ENCODE measurements around the gene NKAIN4. TPM values are rescaled to one million over a fixed set of nuclear protein-coding genes. Genes with fewer than 3 reads are reported as not detected.

Gene NKAIN4
- total and polyA plus RNA-seq, 2 donors (not counting 1 experiment from before 2014, with no cell fraction given): not detected

DNA sequence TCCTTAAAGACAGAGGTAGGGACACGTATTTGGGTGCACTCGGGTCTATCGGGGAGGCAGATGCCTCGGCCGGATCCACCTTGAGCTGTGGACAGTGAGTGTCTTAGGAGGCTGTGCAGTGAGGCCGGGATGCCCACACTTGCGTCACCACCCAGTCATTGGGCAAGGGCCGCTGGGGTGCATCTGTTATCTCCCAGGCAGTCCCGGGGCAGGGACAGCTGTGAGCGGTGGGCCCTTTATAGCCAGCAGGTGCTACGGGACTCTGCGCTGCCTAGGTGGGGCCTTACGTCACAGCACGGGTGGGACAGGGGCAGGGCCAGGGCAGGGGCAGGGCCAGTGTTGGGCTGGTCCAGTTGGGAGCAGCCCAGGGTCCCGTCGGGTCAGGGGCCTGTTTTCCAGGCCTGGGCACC, 38.0 kb upstream of the NKAIN4 start:
- peaks cover 11% of the 10 kb centered on the region for H3K27me3 Mint-ChIP-seq
- ChIA-PET CTCF (interaction anchor here (1.3 kb wide), 1 partner anchor 15 kb away, joined by 3 read pairs; no protein-coding TSS in a partner anchor), POLR2A (no interaction called here)
- Histone ChIP-seq H3K27me3 (replicated peaks in 1 of 4; ENCODE audit: control extremely low read depth in 1 of 4, control insufficient read depth in 3 of 4, insufficient read depth in 4 of 4, low read length in 3 of 4) (peaks cover 0 to 22% (median 0%) of the 10 kb centered on the region in 4 experiments), H2AFZ (ENCODE audit: insufficient read depth, low read depth, low read length, poor library complexity, severe bottlenecking) (no peak overlapping the region), H3K27ac (ENCODE audit: low read length in 2 of 2) (no peak overlapping the region), H3K4me3 (ENCODE audit: control extremely low read depth in 1 of 5, extremely low read depth in 1 of 5, insufficient read depth in 1 of 5, low read depth in 2 of 5, low read length in 4 of 5) (no peak overlapping the region), H3K79me2 (ENCODE audit: control insufficient read depth, insufficient read depth, low read length) (no peaks in the 10 kb centered on the region), H4K20me1 (ENCODE audit: control insufficient read depth, insufficient read depth, low read length, poor library complexity, severe bottlenecking) (no peaks in the 10 kb centered on the region), H3K4me2 (replicated peaks; ENCODE audit: low read depth, low read length, poor library complexity, severe bottlenecking) (no peak overlapping the region), H3K4me1 (ENCODE audit: control insufficient read depth in 2 of 2, insufficient read depth in 2 of 2, low read length in 2 of 2) (no peaks in the 10 kb centered on the region), H3K36me3 (replicated peaks in 1 of 2; ENCODE audit: control extremely low read depth in 1 of 2, control insufficient read depth in 1 of 2, extremely low read depth in 1 of 2, insufficient read depth in 2 of 2, low read length in 1 of 2) (peaks cover 0 to 4% of the 10 kb centered on the region in 2 experiments), H3K9me3 (ENCODE audit: control extremely low read depth in 1 of 3, control insufficient read depth in 2 of 3, insufficient read depth in 1 of 3, low read length in 2 of 3) (no peaks in the 10 kb centered on the region), H3K9ac (ENCODE audit: low read length) (no peak overlapping the region)
- 90% methylated on average over 16 of the region's 16 CpGs for WGBS (ENCODE audit: insufficient coverage)
- no peaks in the 10 kb centered on the region for H3K4me1 Mint-ChIP-seq
- H3K27ac Mint-ChIP-seq: no peak overlapping the region
- H3K4me3 Mint-ChIP-seq: no peak overlapping the region
- intact Hi-C loops (cut with micrococcal nuclease): no loop called here
- DNase-seq: no peak
- ATAC-seq (ENCODE audit: low read depth): no peak
- H3K9me3 Mint-ChIP-seq (ENCODE audit: insufficient read depth): no peaks in the 10 kb centered on the region
- TF ChIP-seq EZH2 (IDR thresholded peaks at IDR 0.05; ENCODE audit: borderline replicate concordance, insufficient read depth, low read depth, low read length, poor library complexity, severe bottlenecking): no peak
- TF ChIP-seq, protein P1, sequence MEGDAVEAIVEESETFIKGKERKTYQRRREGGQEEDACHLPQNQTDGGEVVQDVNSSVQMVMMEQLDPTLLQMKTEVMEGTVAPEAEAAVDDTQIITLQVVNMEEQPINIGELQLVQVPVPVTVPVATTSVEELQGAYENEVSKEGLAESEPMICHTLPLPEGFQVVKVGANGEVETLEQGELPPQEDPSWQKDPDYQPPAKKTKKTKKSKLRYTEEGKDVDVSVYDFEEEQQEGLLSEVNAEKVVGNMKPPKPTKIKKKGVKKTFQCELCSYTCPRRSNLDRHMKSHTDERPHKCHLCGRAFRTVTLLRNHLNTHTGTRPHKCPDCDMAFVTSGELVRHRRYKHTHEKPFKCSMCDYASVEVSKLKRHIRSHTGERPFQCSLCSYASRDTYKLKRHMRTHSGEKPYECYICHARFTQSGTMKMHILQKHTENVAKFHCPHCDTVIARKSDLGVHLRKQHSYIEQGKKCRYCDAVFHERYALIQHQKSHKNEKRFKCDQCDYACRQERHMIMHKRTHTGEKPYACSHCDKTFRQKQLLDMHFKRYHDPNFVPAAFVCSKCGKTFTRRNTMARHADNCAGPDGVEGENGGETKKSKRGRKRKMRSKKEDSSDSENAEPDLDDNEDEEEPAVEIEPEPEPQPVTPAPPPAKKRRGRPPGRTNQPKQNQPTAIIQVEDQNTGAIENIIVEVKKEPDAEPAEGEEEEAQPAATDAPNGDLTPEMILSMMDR (IDR thresholded peaks at IDR 0.05): no peak

DNA sequence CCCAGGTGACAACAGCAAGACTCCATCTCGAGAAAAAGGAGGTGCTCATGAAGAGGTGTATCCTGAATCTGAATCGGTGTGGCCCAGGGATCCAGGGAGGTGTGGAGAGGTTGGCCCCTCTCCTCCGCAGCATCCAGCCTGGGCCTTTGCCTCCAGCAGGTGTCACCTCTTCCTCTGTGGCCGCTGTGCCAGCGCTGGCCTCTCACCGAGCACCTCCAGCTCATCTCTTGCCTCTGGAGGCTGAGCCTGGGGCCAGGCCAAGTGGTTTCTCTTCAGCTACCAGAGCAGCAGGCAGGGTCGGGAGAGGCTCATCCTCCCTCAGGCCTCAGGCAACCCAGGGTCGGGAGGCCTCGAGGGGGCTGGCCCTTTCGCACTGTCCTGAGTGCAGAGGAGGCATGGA, 37.5 kb upstream of the NKAIN4 start:
- H3K36me3 ChIP-seq (replicated peaks in 1 of 2; ENCODE audit: control extremely low read depth in 1 of 2, control insufficient read depth in 1 of 2, extremely low read depth in 1 of 2, insufficient read depth in 2 of 2, low read length in 1 of 2): peaks cover 0 to 4% of the 10 kb centered on the region in 2 experiments
- ATAC-seq (ENCODE audit: low read depth) (no peak), DNase-seq (no peak)
- H3K9me3 ChIP-seq (ENCODE audit: control extremely low read depth in 1 of 3, control insufficient read depth in 2 of 3, insufficient read depth in 1 of 3, low read length in 2 of 3): no peaks in the 10 kb centered on the region
- H3K4me3 ChIP-seq (ENCODE audit: control extremely low read depth in 1 of 5, extremely low read depth in 1 of 5, insufficient read depth in 1 of 5, low read depth in 2 of 5, low read length in 4 of 5): no peak overlapping the region
- H3K9ac ChIP-seq (ENCODE audit: low read length): no peak overlapping the region
- Mint-ChIP-seq H3K27ac (no peak overlapping the region), H3K9me3 (ENCODE audit: insufficient read depth) (no peaks in the 10 kb centered on the region), H3K27me3 (peaks cover 11% of the 10 kb centered on the region), H3K4me3 (no peak overlapping the region), H3K4me1 (no peaks in the 10 kb centered on the region)
- ChIA-PET CTCF (interaction anchor here (1.3 to 1.6 kb wide), 3 partner anchors 14 to 73 kb away, joined by 3 to 4 read pairs (median 3); no protein-coding TSS in a partner anchor), POLR2A (no interaction called here)
- no peaks in the 10 kb centered on the region for H3K79me2 ChIP-seq (ENCODE audit: control insufficient read depth, insufficient read depth, low read length)
- H2AFZ ChIP-seq (ENCODE audit: insufficient read depth, low read depth, low read length, poor library complexity, severe bottlenecking): no peak overlapping the region
- no peaks in the 10 kb centered on the region for H4K20me1 ChIP-seq (ENCODE audit: control insufficient read depth, insufficient read depth, low read length, poor library complexity, severe bottlenecking)
- H3K27me3 ChIP-seq (replicated peaks in 1 of 4; ENCODE audit: control extremely low read depth in 1 of 4, control insufficient read depth in 3 of 4, insufficient read depth in 4 of 4, low read length in 3 of 4): peaks cover 0 to 18% (median 0%) of the 10 kb centered on the region in 4 experiments
- 92% methylated on average over 10 of the region's 10 CpGs for WGBS (ENCODE audit: insufficient coverage)
- intact Hi-C loops (cut with micrococcal nuclease): no loop called here
- no peak overlapping the region for H3K4me2 ChIP-seq (replicated peaks; ENCODE audit: low read depth, low read length, poor library complexity, severe bottlenecking)
- no peaks in the 10 kb centered on the region for H3K4me1 ChIP-seq (ENCODE audit: control insufficient read depth in 2 of 2, insufficient read depth in 2 of 2, low read length in 2 of 2)
- TF ChIP-seq EZH2 (IDR thresholded peaks at IDR 0.05; ENCODE audit: borderline replicate concordance, insufficient read depth, low read depth, low read length, poor library complexity, severe bottlenecking): no peak
- TF ChIP-seq, protein P1 (IDR thresholded peaks at IDR 0.05): no peak
- H3K27ac ChIP-seq (ENCODE audit: low read length in 2 of 2): no peak overlapping the region
